HEK293 (cell line): ENCODE data around the gene MYOT.
A peak's percentile ranks its signal among the peaks of the same experiment; 100 is the strongest.

Source experiments
- CTCF ChIA-PET: fragments of 350-600 bp; formaldehyde crosslinking; extraction: SDS; loops from one replicate; lab custom pipeline; 2021; ENCODE audit warnings: antibody characterized with exemption; lab: Yijun Ruan, JAX
- POLR2A ChIA-PET: fragments of 300-600 bp; formaldehyde crosslinking; extraction: SDS; loops from one replicate; lab custom pipeline; 2020; ENCODE audit warnings: antibody characterized with exemption, inconsistent platforms; lab: Yijun Ruan, JAX
- H3K27ac ChIP-seq: fragments of 200-500 bp; sonication (Bioruptor generic); 2 replicates; pipeline ENCODE4 v1.5.1; 2014; ENCODE audit warnings: low read depth, low read length, control low read depth, inconsistent platforms; ENCODE audit errors: extremely low read depth
- H3K36me3 ChIP-seq, 2 experiments: fragments of 200-500 bp in 1 of 2; sonication (Bioruptor generic) in 1 of 2; 1 replicate in 1 of 2; 2 replicates in 1 of 2; pipeline ENCODE4 v1.5.1; 2014 to 2017; ENCODE audit warnings: inconsistent platforms in 2 of 2, low read length in 2 of 2; ENCODE audit not compliant: control insufficient read depth in 2 of 2, insufficient read depth in 1 of 2
- H3K4me1 ChIP-seq: fragments of 200-500 bp; sonication (Bioruptor generic); 2 replicates; pipeline ENCODE4 v1.5.1; 2014; ENCODE audit warnings: mild to moderate bottlenecking, low read length, inconsistent platforms; ENCODE audit not compliant: control insufficient read depth, insufficient read depth
- H3K4me3 ChIP-seq: 2 replicates; pipeline ENCODE4 v1.5.1; 2011; ENCODE audit warnings: low read depth, mild to moderate bottlenecking, control low read depth, low read length, moderate library complexity
- H3K9me3 ChIP-seq: fragments of 200-500 bp; sonication (Bioruptor generic); 2 replicates; pipeline ENCODE4 v1.5.1; 2014; ENCODE audit warnings: low read depth, low read length, inconsistent platforms; ENCODE audit not compliant: control insufficient read depth, insufficient read depth
- BCL6B ChIP-seq: fragments of 450-650 bp; formaldehyde crosslinking; IDR thresholded peaks from 2 replicates; pipeline ENCODE4 v1.5.1; 2017; ENCODE audit warnings: missing biosample characterization, missing genetic modification characterization
- OSR2 ChIP-seq: fragments of 450-650 bp; formaldehyde crosslinking; IDR thresholded peaks from 2 replicates; pipeline ENCODE4 v1.5.1; 2016; ENCODE audit warnings: missing biosample characterization, missing genetic modification characterization
- PRDM1 ChIP-seq: fragments of 450-650 bp; formaldehyde crosslinking; IDR thresholded peaks from 2 replicates; pipeline ENCODE4; 2016; ENCODE audit warnings: missing biosample characterization, missing genetic modification characterization
- PRDM4 ChIP-seq: fragments of 450-650 bp; formaldehyde crosslinking; IDR thresholded peaks from 2 replicates; pipeline ENCODE4 v1.5.1; 2017; ENCODE audit warnings: missing biosample characterization, missing genetic modification characterization
- SCRT2 ChIP-seq: fragments of 450-650 bp; formaldehyde crosslinking; IDR thresholded peaks from 2 replicates; pipeline ENCODE4 v1.5.1; 2016; ENCODE audit warnings: missing biosample characterization, missing genetic modification characterization
- TRIM28 ChIP-seq: IDR thresholded peaks from 2 replicates; pipeline ENCODE4 v1.6.1; 2011; ENCODE audit warnings: low read length, control low read depth, borderline replicate concordance
- ZBTB21 ChIP-seq: fragments of 450-650 bp; formaldehyde crosslinking; IDR thresholded peaks from 2 replicates; pipeline ENCODE4 v1.5.1; 2017; ENCODE audit warnings: missing biosample characterization, missing genetic modification characterization
- ZNF138 ChIP-seq: fragments of 450-650 bp; formaldehyde crosslinking; IDR thresholded peaks from 2 replicates; pipeline ENCODE4 v1.5.1; 2016; ENCODE audit warnings: missing biosample characterization, missing genetic modification characterization, borderline replicate concordance
- ZNF302 ChIP-seq: fragments of 450-650 bp; formaldehyde crosslinking; IDR thresholded peaks from 2 replicates; pipeline ENCODE4 v1.5.1; 2016; ENCODE audit warnings: missing biosample characterization, missing genetic modification characterization, low read depth
- ZNF354C ChIP-seq: fragments of 450-650 bp; formaldehyde crosslinking; IDR thresholded peaks from 2 replicates; pipeline ENCODE4 v1.5.1; 2016; ENCODE audit warnings: missing biosample characterization, missing genetic modification characterization, low read depth, borderline replicate concordance
- ZNF660 ChIP-seq: fragments of 450-650 bp; IDR thresholded peaks from 2 replicates; pipeline ENCODE4 v1.5.1; 2018; ENCODE audit warnings: missing biosample characterization, mild to moderate bottlenecking, missing genetic modification characterization
- ZNF768 ChIP-seq: fragments of 450-650 bp; formaldehyde crosslinking; IDR thresholded peaks from 2 replicates; pipeline ENCODE4 v1.5.1; 2018; ENCODE audit warnings: missing biosample characterization, mild to moderate bottlenecking, missing genetic modification characterization

Gene MYOT

DNA sequence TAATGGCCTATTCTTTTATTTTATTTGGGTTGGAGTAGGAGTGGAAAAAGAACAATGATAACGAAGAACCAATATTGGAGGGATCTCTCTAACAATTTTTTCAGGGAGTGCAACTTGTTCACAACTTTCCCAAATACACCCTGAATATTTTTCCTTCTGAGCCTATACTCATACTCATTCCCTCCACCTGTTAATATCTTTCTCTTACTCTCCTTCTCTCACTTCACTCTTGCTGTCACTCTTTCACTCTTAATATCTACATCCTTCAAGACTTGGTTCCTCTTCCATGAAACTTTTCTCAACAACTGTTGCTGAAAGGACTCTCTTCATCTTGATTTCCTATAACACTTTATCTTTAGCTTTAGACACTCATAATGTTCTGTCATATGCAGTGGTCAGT, 39.0 kb upstream of the MYOT start:
- Histone ChIP-seq H3K4me1 (peaks cover 6% of the 10 kb centered on the region; the same call in 1 of the 2 replicates), H3K9me3 (no peaks in the 10 kb centered on the region), H3K36me3 (no peaks in the 10 kb centered on the region), H3K27ac (no peak overlapping the region), H3K4me3 (no peak overlapping the region)
- ChIA-PET CTCF (interaction anchor here (0.5 to 1.1 kb wide), 3 partner anchors 15 to 479 kb away, joined by 3 to 5 read pairs (median 3); no protein-coding TSS in a partner anchor), POLR2A (no interaction called here)
- TF ChIP-seq SCRT2 (tag by site-specific recombination) = 0 out of 2 replicates have a peak, but pooled peaks have one; percentile 28
- TF ChIP-seq ZNF768 = no peak
- peak; percentile 58; the same call in 1 of the 2 replicates for TF ChIP-seq PRDM1 (tag by site-specific recombination)
- TF ChIP-seq TRIM28 = no peak

- Histone ChIP-seq H3K4me1 (peaks cover 9% of the 10 kb centered on the region; the same call in 1 of the 2 replicates), H3K4me3 (no peak overlapping the region), H3K36me3 (no peaks in the 10 kb centered on the region), H3K27ac (no peak overlapping the region)
- ChIA-PET CTCF (interaction anchor here (0.8 kb wide), 1 partner anchor 52 kb away, joined by 3 read pairs; no protein-coding TSS in a partner anchor), POLR2A (no interaction called here)
- no peak for TF ChIP-seq PRDM4 (tag by site-specific recombination)
- TF ChIP-seq BCL6B (tag by site-specific recombination) = no peak
- no peak for TF ChIP-seq ZNF138 (tag by site-specific recombination)
- TF ChIP-seq ZNF354C (tag by site-specific recombination) = no peak
- TF ChIP-seq, all 188 proteins: peak for 0
- H3K9me3 ChIP-seq = no peaks in the 10 kb centered on the region
Measured at GRCh38 chr5:137831105-137831504, 36.6 kb upstream of the MYOT start.

- Histone ChIP-seq H3K9me3 (no peaks in the 10 kb centered on the region), H3K27ac (no peak overlapping the region), H3K36me3 (no peaks in the 10 kb centered on the region), H3K4me3 (no peak overlapping the region), H3K4me1 (peaks cover 9% of the 10 kb centered on the region; the same call in 1 of the 2 replicates)
- POLR2A ChIA-PET = no interaction called here
- TF ChIP-seq ZBTB21 (no peak), ZNF660 (tag by site-specific recombination) (peak; percentile 67; the same call in 1 of the 2 replicates)
- CTCF ChIA-PET = interaction anchor here (0.8 kb wide), 1 partner anchor 52 kb away, joined by 3 read pairs; no protein-coding TSS in a partner anchor
Measured at GRCh38 chr5:137831526-137831925, 36.1 kb upstream of the MYOT start.

DNA sequence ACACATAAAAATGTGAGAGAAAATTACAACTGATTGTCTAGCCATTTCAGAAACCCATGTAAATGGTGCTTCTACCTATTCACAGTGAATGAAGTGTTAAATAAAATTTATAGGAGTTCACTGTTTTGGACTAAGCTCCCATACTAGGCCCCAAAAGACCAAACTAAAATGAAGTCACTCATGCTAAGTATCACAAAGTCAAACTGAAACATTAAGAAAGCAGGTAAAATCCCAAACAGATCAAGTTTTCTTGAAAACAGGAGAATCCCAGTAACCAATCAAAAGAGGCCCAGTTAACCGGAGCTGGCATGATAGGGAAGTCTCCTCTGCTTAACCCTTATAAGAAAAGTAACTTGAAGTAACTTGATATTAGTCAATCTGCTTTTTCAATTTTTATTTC, 35.2 kb upstream of the MYOT start:
- Histone ChIP-seq H3K4me1 (peaks cover 15% of the 10 kb centered on the region; the same call in 1 of the 2 replicates), H3K4me3 (no peak overlapping the region), H3K27ac (no peak overlapping the region), H3K9me3 (no peaks in the 10 kb centered on the region), H3K36me3 (no peaks in the 10 kb centered on the region)
- ChIA-PET POLR2A (interaction anchor here (1.7 kb wide), 1 partner anchor 56 kb away, joined by 10 read pairs; the partner anchor contains the start of gene PKD2L2), CTCF (no interaction called here)
- TF ChIP-seq ZNF302 (tag by site-specific recombination) = no peak
- no peak for TF ChIP-seq OSR2 (tag by site-specific recombination)
